ENCODE results near the gene MATCAP1.

The MATCAP1 gene

GRCh38 chr16:67158637-67159600, 24.8 kb downstream of the MATCAP1 start:
- DNase-seq (ENCODE audit: low read depth in 1 of 2, low spot score in 1 of 2) = peak; percentile 58 to 65

GRCh38 chr16:67157892-67158635, 25.7 kb downstream of the MATCAP1 start:
- DNase-seq (ENCODE audit: low read depth in 1 of 2, low spot score in 1 of 2) = no peak

DNA sequence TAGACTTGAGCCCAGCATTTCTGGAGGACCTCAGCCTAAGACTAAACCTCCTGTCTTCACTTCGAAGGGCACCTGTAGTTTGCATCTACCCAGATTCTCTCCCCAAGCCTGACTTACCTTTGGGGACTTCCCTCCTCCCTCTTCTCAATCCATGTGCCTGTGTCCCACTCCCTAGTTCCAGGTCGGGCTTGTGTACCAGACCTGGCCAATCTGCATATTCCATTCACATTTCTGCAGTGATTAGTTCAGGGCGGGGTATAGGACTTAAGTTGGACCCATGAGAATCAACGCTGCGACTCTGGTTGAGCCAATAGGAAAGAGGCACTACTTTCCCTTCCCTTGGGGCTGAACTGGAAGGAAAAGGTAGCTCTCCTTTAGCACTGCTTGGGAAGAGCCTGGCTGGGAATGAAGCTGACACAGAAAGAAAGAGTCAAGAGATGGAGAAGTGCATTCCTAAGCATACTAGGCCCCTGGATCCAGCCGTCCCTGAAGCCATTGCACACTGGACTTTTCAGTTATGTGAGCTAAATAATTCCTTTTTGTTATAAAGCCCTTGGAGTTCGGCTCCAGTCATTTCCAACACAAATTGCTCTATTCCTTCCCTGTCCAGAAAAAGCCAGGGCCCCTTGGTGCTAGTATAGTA, 26.5 kb downstream of the MATCAP1 start:
- DNase-seq (ENCODE audit: low read depth in 1 of 2, low spot score in 1 of 2) = no peak

GRCh38 chr16:67156143-67156844, 27.5 kb downstream of the MATCAP1 start:
- DNase-seq (ENCODE audit: low read depth in 1 of 2, low spot score in 1 of 2) = no peak

- peak; percentile 60 to 71 for DNase-seq (ENCODE audit: low read depth in 1 of 2, low spot score in 1 of 2)
These were observed 28.2 kb downstream of the MATCAP1 start for GRCh38 chr16:67155295-67156142.

- no peak for DNase-seq (ENCODE audit: low read depth in 1 of 2, low spot score in 1 of 2)
These were observed 29.0 kb downstream of the MATCAP1 start for GRCh38 chr16:67154578-67155294.

DNA sequence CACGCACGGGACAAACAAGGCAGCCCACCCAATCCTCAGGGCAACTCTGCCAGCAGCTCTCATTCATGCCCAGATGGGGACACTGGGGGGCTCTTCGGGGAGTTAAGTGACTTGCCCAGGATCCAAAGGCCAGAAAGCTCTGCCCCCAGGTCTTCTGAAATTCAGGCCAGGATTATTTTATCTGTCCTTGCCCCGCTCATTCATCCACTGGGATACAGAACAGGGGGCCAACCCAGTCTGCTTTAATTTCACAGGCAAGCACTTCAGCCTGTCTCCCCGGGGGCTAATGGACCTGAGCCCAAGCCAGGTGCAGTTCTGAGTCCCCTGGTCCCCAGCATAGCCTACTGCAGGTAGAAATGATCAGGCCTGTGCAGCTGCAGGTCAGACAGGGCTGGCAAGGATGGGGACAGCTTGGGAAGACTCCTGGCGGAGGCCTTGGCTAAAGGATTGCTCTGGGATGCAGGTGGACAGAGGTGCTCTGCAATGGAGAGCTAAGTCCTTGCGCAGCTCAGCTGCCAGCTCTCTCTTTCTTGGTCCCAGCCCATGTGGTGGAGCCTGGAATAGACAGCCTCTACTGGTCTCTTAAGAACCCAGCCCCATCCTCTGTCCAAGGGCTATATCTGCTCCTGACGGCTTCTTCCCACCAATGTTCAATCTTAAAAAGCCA, 32.2 kb downstream of the MATCAP1 start:
- DNase-seq (ENCODE audit: low read depth in 1 of 2, low spot score in 1 of 2) = no peak

- no peak for DNase-seq (ENCODE audit: low read depth in 1 of 2, low spot score in 1 of 2)
These were observed 32.8 kb downstream of the MATCAP1 start, which contains the start of gene B3GNT9 for GRCh38 chr16:67150833-67151396. TSS of gene B3GNT9 (minus strand) at chr16:67150998. CDS start at chr16:67150485, 513 bp downstream.

DNA sequence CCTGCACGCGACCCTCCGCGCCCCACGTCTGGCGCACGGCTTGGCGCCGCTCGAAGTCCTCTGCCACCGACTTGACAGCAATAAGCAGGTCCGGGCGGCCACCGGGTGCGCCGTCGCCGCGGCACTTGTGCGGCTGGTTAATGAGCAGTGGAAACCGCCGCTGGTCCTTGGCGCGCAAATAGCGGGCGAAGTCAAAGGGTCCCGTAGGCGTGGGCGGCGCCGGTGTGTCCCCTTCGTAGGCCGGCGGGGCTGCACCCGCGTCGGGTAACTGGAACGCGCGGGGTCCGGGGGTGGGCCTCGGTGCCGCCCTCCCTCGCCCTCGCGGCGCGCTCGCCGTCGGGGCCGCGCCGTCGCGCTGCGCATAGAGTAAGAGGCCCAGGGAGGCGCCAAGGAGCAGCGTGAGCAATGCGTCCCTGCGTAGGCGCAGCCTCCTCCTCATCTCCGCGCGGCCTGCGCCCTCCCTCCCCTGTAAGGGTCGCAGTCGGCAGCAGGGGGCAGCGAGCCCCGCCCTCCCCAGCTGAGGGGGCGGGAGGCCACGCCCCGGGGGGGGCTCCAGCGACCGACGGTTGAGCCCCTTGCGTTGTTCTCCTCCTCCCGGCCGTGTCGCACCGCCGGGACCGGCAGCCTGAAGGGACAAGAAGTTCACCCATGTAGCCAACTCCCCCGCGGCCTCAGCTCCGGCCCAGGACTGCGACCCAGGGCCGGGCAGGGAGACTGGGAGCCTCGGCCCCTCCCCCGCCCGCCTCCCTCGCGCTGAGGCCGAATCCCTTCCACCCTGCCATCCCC, 33.5 kb downstream of the MATCAP1 start:
- DNase-seq (ENCODE audit: low read depth in 1 of 2, low spot score in 1 of 2) = no peak

DNA sequence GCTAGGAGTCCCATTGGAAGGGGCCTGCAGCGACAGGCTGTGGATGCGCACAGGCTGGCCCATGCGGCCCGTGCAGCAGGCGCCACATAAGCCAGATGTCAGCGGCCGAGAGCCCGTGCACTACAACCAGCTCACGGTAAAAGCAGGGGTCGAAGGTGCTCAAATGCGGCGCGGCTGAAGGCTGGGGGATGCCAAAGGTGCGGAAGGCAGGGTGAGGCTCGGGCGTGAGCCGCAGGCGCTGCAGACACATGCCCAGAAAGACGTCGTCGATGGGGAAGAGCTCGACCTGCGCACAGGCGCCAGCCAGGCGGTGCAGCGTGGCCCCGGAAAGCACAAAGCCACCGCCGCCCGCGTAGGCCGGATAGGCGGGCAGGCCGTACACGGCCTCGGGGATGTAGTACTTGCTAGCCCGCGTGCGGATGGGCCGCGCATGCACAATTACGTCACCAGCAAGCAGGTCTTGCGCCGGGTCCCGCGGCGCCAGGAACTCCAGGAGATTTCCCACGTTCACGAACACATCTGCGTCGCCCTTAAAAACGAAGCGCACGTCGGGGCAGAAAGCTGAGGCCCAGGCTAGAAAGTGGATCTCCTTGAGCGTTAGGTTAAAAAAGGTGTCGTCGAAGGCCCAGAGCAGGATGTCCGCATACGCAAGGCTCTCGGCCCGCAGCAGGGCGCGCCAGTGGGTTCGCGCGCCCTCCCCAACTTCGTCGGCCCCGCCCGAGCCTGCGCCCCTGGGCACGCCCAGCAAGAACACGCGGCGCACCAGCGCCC, 34.3 kb downstream of the MATCAP1 start:
- DNase-seq (ENCODE audit: low read depth in 1 of 2, low spot score in 1 of 2) = no peak

DNA sequence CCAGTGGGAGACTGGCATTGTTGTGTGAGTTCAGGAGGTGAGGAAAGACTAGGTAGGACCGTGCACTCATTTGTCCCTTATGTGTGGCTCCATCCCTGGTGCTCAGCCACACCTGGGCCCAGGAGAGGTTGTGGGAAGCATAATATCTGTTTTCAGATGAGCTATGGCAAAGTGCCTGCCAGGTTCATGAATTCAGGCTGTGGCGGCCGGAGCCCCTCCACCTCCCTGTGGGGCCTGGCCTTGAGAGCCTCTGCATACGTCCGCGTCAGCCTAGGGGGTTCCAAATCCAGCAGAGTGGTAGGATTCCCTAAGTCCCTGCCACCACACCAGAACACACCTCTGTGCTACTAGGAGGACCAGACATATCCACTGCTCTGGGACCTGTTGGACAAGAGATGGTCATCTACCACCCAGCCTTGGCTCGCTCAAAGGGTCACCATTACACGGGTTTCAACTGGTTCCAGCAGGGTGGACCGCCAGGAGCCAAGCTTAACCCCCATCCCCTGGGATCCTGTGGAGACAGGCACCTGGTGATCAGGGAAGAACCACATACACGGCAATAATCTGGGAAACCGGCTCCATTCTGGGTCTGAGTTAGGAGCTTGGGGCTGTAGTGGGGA, 35.0 kb downstream of the MATCAP1 start:
- no peak for DNase-seq (ENCODE audit: low read depth in 1 of 2, low spot score in 1 of 2)

DNA sequence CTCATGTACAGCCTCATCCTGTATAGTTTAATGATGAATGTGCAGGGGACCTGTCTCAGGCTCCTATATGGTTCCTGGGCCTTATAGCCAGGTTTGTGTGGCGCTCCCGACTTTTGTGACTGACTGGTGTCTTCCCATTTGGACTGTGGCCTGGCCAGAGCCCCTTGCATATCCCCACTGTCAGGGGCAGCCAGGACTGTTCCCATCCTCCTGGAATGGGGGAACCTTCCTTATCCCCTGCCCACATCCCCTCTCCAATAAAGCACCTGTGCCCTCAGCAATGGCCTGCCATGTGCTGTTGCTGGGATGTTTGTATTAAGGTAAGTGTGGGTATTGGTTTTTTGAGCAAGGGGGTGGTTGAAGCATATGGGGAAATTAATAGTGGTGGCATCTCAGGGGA, 35.5 kb downstream of the MATCAP1 start:
- no peak for DNase-seq (ENCODE audit: low read depth in 1 of 2, low spot score in 1 of 2)

GRCh38 chr16:67147437-67148140, 36.2 kb downstream of the MATCAP1 start:
- DNase-seq (ENCODE audit: low read depth in 1 of 2, low spot score in 1 of 2) = no peak

GRCh38 chr16:67146523-67147357, 37.0 kb downstream of the MATCAP1 start:
- DNase-seq (ENCODE audit: low read depth in 1 of 2, low spot score in 1 of 2) = no peak

- DNase-seq (ENCODE audit: low read depth in 1 of 2, low spot score in 1 of 2) = no peak
These were observed 38.0 kb downstream of the MATCAP1 start for GRCh38 chr16:67145746-67146145.
